GM19468 (cell line): ENCODE measurements around the gene CDH9.

Experiments
- ATAC-seq: cut with Tn5 transposase; IDR thresholded peaks from one replicate; pipeline ENCODE4 v1.9.1; 2021; ENCODE audit warnings: mild to moderate bottlenecking, moderate library complexity, moderate number of reproducible peaks; ENCODE audit not compliant: unreplicated experiment; ENCODE audit errors: extremely low read depth

The CDH9 gene

DNA sequence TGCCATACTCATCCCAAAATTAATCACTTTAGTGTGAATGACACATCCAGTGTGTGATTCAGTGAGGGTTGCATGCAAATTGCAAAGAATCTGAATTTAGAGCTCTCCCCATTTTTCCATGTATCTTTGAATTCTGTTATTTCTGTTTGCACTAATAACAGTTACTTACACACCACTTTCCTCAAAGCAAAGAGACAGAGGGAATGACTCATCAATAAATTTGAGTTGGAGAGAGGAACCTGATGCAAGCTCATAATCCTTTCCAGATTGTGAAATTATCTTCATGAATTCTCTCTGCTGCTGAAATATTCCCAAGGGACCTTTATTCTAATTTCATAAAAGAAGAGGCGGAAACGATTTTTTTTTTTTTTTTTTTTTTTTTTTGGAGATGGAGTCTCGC, 204.8 kb downstream of the CDH9 start:
- no peak for ATAC-seq
